Stimulated activated CD8-positive, alpha-beta memory T cell treated with anti-CD3 and anti-CD28 coated beads, Interleukin-7, amount 100 ng/mL, for 4 hours (primary cell): ENCODE data around the gene SNRNP40.

Experiments used
- DNase-seq, 2 donors: peaks; one replicate each; pipeline ENCODE4 v3.0.0-alpha.2; 2020; ENCODE audit warnings: low read depth in 2 of 2

SNRNP40 gene

GRCh38 chr1:31231802-31232201, 64.8 kb downstream of the SNRNP40 start:
- no peak for DNase-seq

DNA sequence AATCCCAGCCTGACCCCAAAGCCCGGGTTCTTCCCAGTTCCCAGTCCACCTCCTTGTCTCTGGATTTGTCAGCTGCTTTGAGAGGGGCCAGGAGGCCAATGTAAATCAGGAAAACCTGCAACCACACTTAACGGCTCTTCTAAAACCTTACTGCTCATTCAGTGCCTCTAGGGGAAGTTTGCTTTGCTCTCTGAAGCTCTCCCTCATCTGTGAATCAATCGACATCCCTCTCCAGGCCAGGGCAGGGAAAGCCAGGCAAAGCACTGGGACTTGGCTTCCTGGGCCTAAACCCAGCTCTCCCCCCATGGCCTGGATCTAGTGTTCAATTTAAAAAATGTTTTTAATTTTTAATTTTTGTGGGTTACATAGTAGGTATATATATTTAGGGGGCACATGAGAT, 66.2 kb downstream of the SNRNP40 start:
- DNase-seq, result no peak

GRCh38 chr1:31228986-31229385, 67.6 kb downstream of the SNRNP40 start:
- no peak for DNase-seq

DNA sequence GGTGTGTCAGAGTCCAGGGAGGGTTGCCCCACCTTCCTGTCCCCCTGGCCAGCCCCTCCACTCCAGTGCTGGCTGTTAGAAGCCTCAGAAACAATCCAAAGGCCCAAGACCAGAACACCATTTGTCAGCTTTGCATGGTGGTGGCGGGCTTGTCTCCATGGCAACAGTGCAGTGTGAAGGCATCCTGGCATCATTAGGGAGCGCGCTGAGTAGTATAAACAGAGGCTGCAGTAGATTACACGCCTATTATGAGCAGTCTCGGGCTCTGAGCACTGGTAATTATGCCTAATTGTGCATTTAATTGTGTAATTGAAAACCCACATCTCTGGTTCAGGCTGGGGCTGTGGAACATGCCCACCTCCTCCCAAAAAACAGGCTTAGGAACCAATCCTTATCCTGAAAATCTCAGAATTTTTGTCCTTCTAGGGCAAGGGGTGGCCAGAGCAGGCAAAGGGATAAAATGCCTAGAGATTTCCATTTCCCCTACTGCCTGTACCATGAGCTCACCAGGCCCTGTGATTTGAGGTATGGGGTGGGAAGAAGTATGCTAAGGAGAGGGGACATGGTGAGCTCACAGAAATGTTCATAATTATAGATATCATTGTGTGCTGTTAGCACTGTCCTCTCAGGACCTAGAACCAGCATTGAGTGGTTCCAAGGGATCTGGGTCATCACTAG, 68.6 kb downstream of the SNRNP40 start:
- no peak for DNase-seq

DNA sequence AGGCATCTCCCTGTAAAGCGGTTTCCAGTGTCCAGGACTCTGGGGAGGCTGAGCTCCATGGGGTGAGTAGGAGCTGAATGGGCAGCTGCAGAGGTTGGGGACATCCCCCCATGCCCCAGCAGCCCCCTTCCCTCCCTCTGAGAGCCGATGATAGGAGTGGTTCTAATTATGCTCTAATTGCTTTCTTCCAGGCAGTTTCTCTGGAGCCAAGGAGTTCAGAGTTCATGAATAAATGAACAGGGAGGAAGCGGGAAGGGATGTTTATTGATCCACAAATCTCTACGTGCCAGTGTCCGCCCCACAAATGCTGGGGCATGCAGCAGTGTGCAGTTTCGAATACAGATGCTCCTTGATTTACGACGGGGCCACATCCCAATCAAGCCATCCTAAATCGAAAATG, 72.5 kb downstream of the SNRNP40 start:
- no peak for DNase-seq

DNA sequence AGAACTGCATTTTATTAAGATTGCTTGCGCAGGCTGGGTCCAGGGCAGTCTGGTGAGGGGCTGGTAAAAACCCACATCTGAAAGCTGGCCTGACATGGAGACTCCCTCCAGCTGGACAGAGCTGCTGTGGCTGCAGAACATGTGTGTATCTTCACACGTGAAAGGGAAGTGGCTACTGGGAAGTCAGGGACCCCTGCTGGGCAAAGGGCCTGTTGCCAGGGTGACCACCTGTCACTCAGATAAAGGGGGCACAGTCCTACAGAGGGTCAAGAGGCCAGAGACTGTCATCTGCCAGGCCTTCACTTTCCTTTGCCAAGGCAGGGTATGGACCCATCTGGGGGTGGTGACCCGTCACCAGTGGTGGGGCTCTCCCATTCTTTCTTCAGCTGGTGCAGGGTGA, 74.4 kb downstream of the SNRNP40 start:
- DNase-seq, result no peak

- no peak for DNase-seq
Observed at GRCh38 chr1:31221072-31221471, 75.5 kb downstream of the SNRNP40 start.

- no peak for DNase-seq
Observed at GRCh38 chr1:31219489-31219888, 77.1 kb downstream of the SNRNP40 start.

DNA sequence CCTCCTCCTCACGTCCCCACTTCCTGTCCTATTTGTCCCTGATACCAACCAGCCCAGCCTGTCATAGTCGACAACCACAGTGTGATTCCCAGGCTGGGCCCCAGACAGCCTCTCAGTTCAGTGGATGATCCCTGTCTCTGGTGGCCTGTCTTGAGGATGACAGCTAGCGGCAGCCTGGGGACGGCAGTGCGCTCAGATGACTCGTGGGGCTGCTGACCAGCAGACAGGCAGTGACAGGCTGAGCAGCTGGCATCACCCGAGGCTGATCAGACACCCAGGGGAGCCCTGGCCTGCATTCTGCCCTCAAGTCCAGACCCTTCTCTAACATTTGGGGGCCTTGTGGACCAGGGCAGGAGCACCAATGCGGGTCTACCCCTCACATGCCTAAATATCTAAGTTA, 77.9 kb downstream of the SNRNP40 start:
- DNase-seq, result no peak

GRCh38 chr1:31216016-31216415, 80.6 kb downstream of the SNRNP40 start:
- DNase-seq, result no peak

GRCh38 chr1:31215065-31215570, 81.5 kb downstream of the SNRNP40 start:
- DNase-seq, result no peak

- no peak for DNase-seq
Observed at GRCh38 chr1:31214316-31215064, 82.1 kb downstream of the SNRNP40 start.
